NCI-H2227 (cell line): ENCODE results near the gene CD63.

Experiments
- DNase-seq: peaks from one replicate; lab custom pipeline; 2025; ENCODE audit not compliant: unreplicated experiment; lab: John Stamatoyannopoulos, UW

CD63 gene

DNA sequence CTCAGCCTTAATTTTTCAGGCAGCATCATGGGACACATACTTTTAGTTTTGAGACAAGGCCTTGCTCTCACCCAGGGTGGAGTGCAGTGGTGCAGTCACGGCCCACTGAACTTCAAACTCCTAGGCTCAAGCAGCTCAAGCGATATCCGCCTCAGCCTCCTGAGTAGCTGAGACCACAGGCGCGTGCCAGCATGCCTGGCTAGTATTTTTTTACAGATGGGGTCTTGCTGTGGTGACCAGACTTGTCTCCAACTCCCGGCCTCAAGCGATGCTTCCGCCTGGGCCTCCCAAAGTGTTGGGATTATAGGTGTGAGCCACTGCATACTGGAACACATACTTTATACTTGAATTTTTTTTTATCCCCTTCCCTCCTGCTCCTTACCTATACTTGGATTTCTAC lies 5.9 kb downstream of the CD63 start:
- DNase-seq, result no peak

DNA sequence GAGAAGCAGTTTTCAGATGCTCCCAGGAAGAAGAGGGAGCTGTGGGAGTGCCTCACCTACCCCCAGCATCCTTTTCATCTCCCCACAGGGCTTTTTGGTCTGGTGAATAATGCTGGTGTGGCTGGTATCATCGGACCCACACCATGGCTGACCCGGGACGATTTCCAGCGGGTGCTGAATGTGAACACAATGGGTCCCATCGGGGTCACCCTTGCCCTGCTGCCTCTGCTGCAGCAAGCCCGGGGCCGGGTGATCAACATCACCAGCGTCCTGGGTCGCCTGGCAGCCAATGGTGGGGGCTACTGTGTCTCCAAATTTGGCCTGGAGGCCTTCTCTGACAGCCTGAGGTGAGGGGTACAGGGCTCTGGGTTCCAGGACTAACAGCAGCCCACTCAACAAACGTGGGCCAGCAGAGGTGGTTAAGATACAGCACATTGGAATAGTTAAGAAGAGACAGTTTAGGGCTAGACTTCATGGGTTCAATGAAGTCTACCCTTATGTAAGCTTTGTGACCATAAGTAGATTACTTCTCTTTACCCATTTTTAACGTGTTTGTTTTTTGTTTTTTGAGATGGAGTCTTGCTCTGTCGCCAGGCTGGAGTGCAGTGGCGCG lies 7.1 kb downstream of the CD63 start:
- no peak for DNase-seq

DNA sequence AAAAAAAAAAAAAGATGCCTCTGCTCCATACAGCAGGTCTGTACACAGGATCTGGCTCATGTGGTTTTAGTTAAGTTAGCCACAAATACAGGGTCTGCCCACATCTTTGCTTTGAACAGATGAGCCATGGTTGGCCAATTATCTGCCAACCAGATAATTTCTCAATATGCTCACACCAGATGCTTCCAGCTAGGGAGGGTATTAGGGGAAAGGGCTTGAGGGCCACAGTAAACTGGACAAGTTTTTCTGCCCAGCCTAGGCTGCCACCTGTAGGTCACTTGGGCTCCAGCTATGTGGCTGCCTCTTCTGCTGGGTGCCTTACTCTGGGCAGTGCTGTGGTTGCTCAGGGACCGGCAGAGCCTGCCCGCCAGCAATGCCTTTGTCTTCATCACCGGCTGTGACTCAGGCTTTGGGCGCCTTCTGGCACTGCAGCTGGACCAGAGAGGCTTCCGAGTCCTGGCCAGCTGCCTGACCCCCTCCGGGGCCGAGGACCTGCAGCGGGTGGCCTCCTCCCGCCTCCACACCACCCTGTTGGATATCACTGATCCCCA lies 7.8 kb downstream of the CD63 start:
- DNase-seq, result no peak

DNA sequence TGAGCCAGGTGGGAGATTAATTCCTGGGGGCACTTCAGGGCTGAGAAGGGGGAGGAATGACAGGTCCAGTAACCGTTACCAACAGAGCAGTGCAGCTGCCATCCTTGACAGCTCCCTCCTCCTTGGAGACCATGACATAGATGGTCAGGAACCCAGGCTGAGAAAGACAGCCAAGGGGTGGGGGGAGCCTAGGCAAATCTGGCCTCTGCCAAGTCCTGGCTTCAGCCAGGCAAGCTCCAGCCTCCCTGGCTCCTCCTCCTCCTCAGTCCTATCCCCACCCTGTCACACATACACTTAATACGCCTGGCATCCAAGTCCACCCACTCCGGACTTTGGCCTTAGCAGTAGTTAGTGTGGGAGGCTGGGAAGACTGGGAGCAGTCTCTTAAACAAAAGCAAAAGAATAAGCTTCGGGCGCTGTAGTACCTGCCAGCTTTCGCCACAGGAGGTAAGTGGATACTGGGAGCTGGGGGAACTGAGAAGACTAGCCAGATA lies 8.7 kb downstream of the CD63 start, which contains the start of gene RDH5:
Gene RDH5 (plus strand): TSS at position 323 of the 494 bp plus-strand sequence. CDS start 792 bp downstream, outside the sequence.
- DNase-seq, result no peak

DNA sequence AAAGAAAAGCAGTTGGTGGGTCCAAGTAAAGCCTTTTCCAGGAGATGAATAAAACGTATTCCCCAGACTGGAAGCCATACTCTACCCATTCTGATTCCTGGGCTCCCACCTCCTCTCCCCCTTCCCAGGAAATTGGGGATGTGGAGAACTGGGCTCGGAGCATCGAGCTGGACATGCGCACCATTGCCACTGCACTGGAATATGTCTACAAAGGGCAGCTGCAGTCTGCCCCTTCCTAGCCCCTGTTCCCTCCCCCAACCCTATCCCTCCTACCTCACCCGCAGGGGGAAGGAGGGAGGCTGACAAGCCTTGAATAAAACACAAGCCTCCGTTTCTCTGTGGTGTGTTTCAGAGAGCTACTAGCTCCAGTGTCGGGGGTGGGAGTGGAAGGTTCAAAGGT lies 9.4 kb downstream of the CD63 start:
- no peak for DNase-seq

DNA sequence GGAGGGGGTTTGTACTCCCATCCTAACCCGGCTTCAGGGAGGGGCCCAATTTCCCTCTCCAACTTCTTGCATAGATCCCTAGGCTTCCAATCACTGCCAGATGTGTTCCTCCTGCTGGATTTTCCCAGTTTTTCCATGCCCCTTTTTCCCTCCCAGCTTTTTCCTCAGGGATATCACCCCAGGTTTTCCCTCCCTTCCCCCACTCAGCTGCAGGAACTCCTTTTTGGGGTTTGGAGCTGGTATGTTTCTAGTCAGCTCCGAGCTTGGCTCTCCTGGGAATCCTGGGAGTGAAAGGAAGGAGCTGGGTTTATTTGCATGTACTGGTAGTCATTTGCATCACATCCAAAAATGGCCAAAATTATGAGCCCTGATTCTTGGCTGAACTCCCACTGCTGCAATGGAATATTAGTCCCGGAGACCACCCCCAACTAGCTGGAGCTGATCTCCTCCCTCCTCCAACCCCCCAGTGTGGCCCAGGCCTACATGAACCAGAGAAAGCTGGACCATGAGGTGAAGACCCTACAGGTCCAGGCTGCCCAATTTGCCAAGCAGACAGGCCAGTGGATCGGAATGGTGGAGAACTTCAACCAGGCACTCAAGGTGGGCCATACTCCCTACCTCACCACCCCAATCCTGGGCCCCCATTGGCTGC lies 10.1 kb downstream of the CD63 start:
- no peak for DNase-seq

DNA sequence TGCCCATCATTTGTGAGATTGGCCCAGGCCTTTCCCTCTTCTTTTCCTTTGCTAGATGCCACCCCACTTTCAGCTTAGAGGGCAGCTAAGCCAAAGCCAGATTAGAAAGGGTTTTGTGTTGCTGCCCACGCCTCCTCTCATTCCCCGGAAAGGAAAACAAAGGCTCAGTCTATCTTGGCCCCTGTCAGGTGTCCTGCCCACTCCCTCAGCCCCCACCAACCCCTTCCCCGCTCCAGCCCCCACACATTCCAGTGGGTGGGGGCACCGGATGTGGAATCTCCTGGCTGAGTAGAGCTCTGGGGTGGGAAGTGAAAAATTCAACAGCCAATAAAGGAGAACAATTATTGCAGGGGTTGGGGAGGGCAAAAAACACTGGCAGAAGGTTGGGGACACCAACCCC lies 10.8 kb downstream of the CD63 start:
- DNase-seq, result no peak

DNA sequence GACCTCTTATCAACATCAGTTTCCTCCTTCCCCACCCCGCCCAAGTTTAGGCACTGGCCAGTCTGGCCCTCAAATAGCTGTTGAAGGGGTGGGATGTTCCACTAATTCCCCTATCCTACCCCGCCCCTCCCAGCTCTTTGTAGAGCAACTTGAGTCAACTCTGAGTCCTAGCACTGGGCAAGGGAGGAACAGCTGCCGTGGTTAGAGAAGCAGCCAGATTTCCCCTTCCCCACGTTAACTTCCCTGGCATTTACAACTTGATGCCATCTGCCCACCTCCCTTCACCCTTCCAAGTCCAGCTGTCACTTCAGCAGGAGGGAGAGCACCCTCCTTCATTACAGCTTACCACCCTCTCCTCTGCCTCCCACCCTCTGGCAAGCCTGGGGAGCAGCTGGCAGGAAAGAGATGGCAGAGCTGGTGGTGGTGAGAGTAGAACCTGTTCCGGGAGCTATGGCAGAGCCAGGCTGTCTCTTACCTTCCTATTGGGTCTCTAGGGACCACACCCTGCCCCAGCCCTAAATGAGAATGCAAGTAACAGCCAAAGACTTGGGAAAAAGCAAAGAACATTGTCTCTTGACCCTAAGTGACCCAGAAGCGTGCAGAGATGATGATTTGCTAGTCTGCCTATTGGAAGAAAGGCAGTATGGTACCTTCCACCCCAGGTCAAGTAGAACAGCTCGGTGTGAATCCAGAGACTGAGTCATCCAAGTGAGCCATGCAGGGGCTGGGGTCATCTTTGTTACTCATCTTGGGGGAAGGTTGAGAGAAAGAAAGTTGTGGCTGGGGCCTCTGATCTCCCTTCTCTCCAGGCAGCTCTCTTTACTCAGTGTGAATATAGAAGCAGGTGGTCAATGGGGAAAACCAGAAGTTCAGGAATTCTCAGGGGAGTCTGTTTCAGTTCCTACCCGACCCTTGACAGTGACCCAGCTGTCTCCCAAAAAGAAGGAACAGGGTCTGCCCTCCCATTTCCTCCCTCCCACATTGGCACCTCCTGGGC lies 11.5 kb downstream of the CD63 start:
- DNase-seq, result no peak

DNA sequence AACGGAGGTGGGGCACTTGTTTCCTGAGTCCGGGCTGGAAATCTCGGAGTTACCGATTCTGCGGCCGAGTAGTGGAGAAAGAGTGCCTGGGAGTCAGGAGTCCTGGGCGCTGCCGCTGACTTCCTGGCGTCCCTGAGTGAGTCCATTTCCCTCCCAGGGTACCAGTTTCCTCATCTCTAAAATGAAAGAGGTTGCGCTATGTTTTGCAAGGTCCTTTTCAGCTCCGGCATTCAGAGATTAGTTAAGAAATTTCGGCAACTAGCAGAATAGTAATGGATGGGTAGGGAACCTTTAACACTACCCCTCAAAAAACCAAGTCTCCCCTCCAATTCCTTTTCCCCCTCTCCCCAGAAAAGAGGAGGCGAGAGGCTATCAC lies 12.2 kb downstream of the CD63 start:
- DNase-seq, result no peak

DNA sequence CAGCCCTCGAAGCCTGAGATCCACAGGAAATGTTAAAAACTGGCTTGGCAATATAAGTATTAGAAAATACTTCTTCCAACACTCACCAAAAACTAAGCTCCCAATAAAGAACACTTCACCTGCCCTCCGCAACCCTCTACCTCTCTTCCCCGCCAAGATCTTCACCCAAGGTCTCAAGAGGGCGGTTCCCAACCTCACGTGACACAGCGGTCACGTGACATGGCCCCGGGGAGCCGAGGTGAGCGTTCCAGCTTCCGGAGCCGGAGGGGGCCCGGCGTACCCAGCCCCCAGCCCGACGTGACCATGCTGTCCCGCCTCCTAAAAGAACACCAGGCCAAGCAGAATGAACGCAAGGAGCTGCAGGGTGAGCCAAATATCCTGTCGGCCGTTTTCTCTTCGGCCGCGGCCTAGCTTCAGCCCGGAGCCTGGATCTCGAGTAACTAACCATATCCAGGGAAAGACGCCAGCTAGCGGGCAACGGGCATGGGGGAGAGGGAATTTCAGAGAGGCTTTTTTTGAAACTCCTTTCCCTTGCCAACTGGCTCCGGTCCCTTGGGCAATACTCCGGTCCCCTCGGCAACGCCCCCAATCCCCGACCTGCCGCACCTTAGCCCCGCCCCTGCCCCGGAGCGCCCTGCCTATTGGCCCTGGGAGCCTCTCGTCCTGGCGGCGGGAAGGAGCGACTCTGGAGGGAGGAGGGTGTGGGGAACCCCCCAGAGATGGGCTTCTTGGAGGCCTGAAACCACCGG lies 12.8 kb downstream of the CD63 start, which contains the start of gene BLOC1S1:
Gene BLOC1S1 (plus strand): TSS at position 214 of the 749 bp plus-strand sequence. CDS start 6 bp downstream, at position 220.
- DNase-seq, result peak; percentile 97

DNA sequence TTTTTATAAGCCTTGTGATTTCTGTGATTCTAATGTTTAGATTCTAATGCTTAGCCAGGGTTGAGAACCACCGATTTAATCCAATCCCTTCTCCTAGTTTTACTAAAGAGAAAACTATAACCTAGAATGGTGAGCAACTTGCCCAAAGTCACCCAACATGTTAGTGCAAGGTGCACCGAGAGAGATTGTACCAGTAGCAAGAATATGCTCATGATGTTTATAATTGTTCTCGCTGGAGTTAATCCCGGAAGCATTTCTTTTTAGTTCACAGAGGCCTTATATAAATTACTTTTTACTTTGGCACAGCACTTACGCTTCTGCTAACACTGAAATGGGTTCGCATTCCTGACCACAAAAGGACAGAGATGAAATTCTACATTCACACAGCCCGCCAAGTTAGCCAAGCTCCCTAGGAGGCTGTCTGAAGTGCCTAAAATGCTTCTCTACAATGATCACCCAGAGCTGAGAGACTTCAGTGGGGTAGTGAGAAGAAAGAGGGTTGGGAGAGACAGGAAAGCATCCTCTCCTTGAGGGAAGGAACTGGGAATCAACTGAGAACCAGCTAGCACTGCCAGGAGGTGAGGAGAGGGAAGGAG lies 13.5 kb downstream of the CD63 start:
- DNase-seq, result no peak

DNA sequence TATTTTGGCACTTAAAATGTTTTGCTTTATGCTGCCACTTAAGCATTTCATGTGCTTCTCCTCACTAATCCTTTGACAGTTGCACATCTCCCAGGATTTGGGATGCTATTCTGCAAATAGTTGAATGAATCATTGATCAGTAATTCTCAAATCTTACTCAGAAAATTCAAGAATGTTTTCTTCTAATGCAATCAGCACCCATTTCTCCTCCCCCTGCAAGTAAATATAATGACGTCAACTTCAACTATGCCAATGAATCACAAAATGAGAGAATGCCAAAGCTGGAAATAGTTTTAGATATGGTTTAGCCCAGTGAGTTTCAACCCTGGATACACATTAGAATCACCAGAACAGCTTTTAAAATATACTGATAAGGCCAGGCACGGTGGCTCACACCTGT lies 15.1 kb downstream of the CD63 start:
- DNase-seq, result no peak

DNA sequence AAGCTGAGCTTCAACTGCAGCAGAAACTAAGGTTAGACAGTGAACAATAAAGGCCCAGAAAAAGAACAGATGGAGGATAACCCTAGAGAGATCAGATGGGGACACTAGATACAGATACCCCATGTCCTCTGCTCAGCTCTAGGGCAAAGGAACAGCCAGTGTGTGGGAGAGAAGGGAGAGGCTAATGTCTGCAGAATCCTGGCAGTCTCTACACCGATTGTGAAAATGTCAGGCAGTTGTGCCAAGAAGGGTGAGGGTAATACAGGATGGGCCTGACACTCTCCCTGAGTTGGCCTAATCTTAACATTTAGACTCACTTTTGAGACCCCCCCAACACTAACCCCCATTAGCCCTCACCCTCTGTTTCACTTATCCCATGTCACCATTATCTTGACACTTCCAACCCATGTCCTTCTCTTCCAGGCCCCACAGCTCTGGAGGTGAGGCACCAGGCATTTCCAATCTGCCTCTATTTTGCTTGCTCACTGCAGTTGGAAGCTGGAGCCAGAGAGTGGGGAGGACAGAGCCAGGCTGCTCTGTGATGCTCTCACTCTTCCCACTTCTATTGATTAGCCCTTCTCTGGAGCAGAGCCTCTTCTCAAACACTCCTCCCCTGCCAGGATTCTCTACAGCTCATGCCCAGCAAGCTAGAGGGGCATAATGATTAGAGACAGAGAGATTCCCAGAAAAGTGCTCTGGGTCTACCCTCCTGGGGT lies 16.0 kb downstream of the CD63 start:
- DNase-seq, result no peak

DNA sequence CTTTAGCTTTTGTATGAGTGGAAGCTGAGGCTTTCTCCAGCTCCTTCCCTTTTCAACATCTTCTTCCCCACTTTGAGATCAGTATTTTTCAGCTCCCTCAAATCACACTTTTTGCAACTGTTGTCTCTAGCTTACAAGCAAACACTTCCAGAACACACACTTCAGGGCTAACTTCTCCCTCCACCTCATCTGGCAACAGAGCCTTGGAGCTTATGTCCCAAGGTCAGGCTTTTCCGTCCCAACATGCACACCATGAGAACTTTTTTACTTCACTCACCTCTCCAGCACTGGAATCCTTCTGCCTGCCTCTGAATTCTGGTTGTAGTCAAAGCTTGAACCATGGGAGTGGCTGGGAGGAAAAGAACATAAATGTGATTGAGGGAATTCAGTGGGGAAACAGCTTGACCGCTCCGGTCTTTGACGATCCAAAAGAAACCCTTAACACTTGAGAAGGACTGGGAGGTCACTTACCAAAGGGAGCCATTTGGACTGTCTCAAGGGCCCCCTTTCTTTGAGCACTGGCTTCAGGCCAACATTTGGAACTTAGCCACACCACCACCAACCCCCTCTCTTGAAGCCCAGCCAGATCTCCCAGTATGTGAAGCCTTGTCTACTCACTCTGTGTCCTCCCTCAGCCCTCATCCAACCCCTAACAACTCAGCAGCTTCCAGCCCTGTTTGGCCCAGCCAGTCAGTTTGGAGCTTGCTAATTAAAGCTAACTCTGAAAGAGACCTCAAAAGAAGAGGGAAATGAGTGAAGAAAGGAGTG lies 16.8 kb downstream of the CD63 start:
- no peak for DNase-seq

DNA sequence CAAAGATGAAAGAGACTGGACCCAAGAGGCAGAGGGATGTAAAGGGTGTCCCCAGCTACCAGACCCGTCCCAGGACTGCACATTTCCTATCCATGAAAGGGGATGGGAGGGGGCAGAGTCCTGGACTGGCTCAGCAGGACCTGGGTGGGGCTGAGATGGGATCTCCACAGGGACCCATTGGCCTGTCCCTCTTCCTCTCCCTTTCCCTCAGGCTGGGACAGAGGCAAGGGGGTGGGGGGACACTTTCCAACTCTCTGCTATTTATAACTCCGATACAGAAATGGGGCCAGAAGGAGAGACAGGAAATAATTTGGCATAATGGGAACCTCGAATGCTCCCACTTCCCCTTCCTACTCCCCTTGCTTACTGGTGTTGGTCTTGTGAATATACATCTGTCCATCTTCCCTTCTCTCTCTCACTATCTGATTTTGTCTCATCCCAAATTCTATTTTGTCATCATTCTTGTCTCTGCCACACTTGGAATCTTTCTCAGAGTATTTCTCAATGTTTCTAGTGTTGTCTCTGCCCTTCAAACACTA lies 20.0 kb downstream of the CD63 start:
- no peak for DNase-seq

DNA sequence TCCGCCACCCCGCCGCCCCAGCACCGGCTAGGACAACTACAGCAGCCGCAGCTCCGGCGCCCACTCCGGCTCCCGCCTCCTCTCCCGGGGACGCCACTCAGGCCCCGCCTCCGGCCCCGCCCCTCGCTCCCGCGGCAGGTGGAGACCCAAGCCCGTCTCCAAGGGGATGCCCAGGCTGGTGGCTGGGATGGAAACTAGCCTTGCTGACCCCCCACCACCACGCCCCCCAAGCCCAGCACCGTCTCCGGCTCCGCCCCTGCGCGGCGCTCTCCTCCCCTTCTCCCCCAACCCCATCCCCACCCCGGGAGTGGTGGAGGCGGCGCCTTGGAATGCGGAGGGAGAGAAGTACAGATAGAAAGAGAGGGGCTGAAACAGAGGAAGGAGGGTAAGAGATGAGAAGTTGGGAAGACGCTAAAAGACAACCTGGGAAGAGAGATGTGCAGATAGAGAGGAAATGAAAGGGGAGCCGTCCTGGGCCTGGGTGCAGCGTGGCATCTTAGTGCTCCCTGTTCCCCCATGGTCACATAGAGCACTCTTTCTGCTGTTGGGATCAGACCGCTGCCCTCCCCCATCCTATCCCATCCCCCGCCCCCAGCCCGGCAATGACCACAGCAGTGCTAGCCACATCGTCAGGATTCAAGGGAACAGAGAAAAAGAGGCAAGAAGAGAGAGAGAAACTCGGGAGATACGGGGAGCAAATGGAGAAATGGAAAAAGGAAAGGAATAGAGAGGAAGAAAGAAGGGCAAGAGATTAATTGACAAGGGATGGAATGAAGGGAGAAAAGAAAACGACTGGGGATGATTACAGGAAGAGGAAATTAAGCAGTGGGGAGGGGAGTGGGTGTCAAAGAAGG lies 20.7 kb downstream of the CD63 start, which contains the start of gene ITGA7:
Gene ITGA7 (minus strand): TSS at position 64 of the 854 bp plus-strand sequence. CDS start 222 bp downstream, outside the sequence.
- peak; percentile 89 for DNase-seq

DNA sequence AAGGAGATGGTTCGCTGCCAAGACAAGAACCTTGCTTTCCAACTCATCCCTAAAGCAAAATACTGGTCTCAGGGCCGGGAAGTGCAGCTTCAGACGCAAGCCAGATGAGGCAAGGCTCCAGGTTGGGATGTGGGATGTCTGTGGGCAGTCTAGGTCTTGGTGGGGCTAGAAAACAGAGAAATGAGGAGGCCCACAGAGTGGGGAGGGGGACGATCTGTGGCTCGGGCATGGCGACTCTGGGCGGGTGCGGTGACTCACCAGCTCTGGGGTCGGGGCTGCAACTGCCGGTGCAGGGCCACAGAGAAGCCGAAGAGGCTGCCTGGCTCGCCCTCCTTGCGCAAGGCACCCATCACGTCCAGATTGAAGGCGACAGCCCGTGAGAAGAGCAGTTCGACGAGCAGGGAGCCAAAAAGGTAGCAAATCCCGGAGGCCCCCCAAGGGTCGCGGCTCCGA lies 21.6 kb downstream of the CD63 start:
- peak; percentile 47 for DNase-seq
